GM18858 (cell line): Measurements from ENCODE around the gene LTF.
"Not testable (repeated sequence)": the region's sequence is repeated elsewhere in the genome, so short reads cannot be mapped to it uniquely, and the experiment has no call there.

Source experiments
- ATAC-seq: cut with Tn5 transposase; IDR thresholded peaks from one replicate; pipeline ENCODE4 v1.9.1; 2021; ENCODE audit not compliant: unreplicated experiment

Gene LTF

GRCh38 chr3:46398186-46398955, 66.3 kb downstream of the LTF start:
- no peak for ATAC-seq

- no peak for ATAC-seq
Measured at GRCh38 chr3:46397111-46397510, 67.6 kb downstream of the LTF start.

GRCh38 chr3:46395766-46396530, 68.8 kb downstream of the LTF start:
- no peak for ATAC-seq

- ATAC-seq, result no peak
Measured at GRCh38 chr3:46395210-46395661, 69.5 kb downstream of the LTF start.

- ATAC-seq, result no peak
Measured at GRCh38 chr3:46393554-46394434, 70.9 kb downstream of the LTF start.

- no peak for ATAC-seq
Measured at GRCh38 chr3:46393011-46393410, 71.7 kb downstream of the LTF start.

- ATAC-seq, result not testable (repeated sequence)
Measured at GRCh38 chr3:46391526-46391925, 73.2 kb downstream of the LTF start.

GRCh38 chr3:46389306-46389705, 75.4 kb downstream of the LTF start:
- ATAC-seq, result no peak

- not testable (repeated sequence) for ATAC-seq
Measured at GRCh38 chr3:46388847-46389246, 75.9 kb downstream of the LTF start.

GRCh38 chr3:46386205-46386604, 78.5 kb downstream of the LTF start:
- ATAC-seq, result no peak
